Spinal cord (tissue), 10 donors: ENCODE data around the gene FASTKD3. TPM values are rescaled to one million over a fixed set of nuclear protein-coding genes. Genes with fewer than 3 reads are reported as not detected.

Experiments
- DNase-seq, 6 donors: peaks; one replicate each; pipeline versions ENCODE4 v3.0.0 to v3.0.0-alpha.2; 2013 to 2015; ENCODE audit warnings: low spot score in 6 of 6, low read depth in 4 of 6
- H3K27ac ChIP-seq: one replicate; pipeline ENCODE4 v1.5.1; 2013; ENCODE audit warnings: low read depth, low read length, control low read depth
- H3K27me3 ChIP-seq: one replicate; pipeline ENCODE4 v1.6.1; 2013; ENCODE audit warnings: low read length; ENCODE audit not compliant: control insufficient read depth, insufficient read depth
- H3K36me3 ChIP-seq: one replicate; pipeline ENCODE4 v1.6.1; 2013; ENCODE audit warnings: low read length; ENCODE audit not compliant: control insufficient read depth, insufficient read depth
- H3K4me1 ChIP-seq: one replicate; pipeline ENCODE4 v1.6.1; 2013; ENCODE audit warnings: low read length; ENCODE audit not compliant: control insufficient read depth, insufficient read depth
- H3K4me3 ChIP-seq: one replicate; pipeline ENCODE4 v1.5.1; 2013; ENCODE audit warnings: low read depth, low read length, control low read depth
- H3K9me3 ChIP-seq: one replicate; pipeline ENCODE4 v1.6.1; 2013; ENCODE audit warnings: low read length; ENCODE audit not compliant: control insufficient read depth, insufficient read depth
- WGBS: methylation state at CpG from one replicate; pipeline ENCODE4 v1.1.5; 2013; ENCODE audit warnings: missing lambda C conversion rate; ENCODE audit not compliant: insufficient coverage; 5-methylcytosine and 5-hydroxymethylcytosine counted together
- polyA plus RNA-seq, 2 donors: library from polyadenylated mRNA; unstranded; fragments of 120-200 nt; gene quantifications; one replicate each; pipeline ENCODE4 v1.2.1, GENCODE V29; 2013; ENCODE audit not compliant: insufficient read length in 2 of 2
- total RNA-seq, 2 donors: library from RNA; depleted of rRNA in 1 of 2; stranded (reverse); fragments of 120-200 nt in 1 of 2; fragments of >200 nt in 1 of 2; gene quantifications; one replicate each; pipeline versions ENCODE4 v1.2.3 to v1.2.4, GENCODE V29; 2013 to 2014
- donor health status: healthy.

FASTKD3 gene
- total and polyA plus RNA-seq, 4 donors: 11.8 to 25.7 (median 17.7) TPM

DNA sequence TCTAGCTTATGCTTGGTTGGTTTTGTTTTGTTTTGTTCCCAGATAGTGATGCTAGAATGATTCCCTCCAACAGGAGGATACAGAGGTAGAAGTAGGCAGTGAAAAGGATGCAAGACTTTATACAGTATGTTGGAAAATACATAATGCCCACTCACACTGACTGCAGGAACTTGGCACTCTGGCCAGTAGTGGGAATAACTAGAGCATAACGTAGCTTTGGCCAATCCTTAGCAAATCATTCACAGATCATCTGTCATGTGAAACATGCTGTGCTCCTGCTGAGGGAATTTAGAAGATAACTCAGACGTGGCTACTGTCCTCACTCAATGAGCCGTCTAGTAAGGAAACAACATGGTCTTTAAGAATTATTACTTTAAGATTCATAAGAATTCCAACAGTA, 31.4 kb downstream of the FASTKD3 start:
- Histone ChIP-seq H3K4me3 (no peak overlapping the region), H3K36me3 (no peaks in the 10 kb centered on the region), H3K27me3 (no peaks in the 10 kb centered on the region), H3K4me1 (no peaks in the 10 kb centered on the region), H3K9me3 (no peaks in the 10 kb centered on the region), H3K27ac (no peak overlapping the region)
- WGBS: no CpG with 5 or more reads among the region's 3 CpGs
- DNase-seq: no peak

DNA sequence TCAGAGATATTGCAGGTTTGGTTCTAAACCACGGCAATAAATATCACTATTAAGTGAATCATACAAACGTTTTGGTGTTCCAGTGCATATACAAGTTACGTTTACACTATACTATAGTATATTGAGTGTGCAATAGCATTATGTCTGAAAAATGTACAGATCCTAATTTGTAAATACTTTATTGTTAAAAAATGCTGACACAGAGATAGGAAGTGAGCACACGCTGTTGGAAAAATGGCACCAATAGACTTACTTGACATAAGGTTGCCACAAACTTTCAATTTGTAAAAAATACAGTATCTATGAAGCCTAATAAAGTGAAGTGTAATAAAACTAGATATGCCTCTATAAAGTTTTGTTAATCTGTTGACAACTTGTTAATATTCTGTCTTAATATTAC, 33.8 kb downstream of the FASTKD3 start:
- Histone ChIP-seq H3K4me3 (no peak overlapping the region), H3K27me3 (no peaks in the 10 kb centered on the region), H3K36me3 (peaks cover 3% of the 10 kb centered on the region), H3K27ac (no peak overlapping the region), H3K4me1 (peaks cover 3% of the 10 kb centered on the region), H3K9me3 (no peaks in the 10 kb centered on the region)
- DNase-seq: no peak
- WGBS: no CpG with 5 or more reads among the region's 4 CpGs

DNA sequence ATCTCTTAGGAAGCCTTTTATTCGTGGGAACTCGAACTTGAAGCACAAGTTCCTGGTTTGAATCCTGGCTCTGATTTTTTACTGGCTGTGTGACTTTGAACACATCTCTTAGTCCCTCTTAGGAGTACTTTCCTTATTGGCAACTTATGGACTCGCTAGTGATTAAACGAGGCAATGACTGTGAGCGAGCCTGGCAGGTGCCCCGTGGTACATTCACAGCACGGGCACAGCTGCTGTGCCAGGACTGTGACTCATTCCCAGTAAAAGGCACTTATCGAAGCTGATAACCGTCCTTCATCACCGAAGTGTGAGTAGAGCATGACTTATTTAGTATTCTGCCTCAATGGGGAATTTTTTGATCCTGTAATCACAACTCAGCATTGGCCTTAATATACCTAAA, 40.6 kb downstream of the FASTKD3 start:
- DNase-seq: peak in 1 of 6 donors; percentile 77
- WGBS: 34% methylated on average over 4 of the region's 10 CpGs
- Histone ChIP-seq H3K36me3 (peaks cover 20% of the 10 kb centered on the region), H3K4me1 (peaks cover 13% of the 10 kb centered on the region), H3K27me3 (no peaks in the 10 kb centered on the region), H3K9me3 (no peaks in the 10 kb centered on the region), H3K4me3 (no peak overlapping the region), H3K27ac (no peak overlapping the region)

DNA sequence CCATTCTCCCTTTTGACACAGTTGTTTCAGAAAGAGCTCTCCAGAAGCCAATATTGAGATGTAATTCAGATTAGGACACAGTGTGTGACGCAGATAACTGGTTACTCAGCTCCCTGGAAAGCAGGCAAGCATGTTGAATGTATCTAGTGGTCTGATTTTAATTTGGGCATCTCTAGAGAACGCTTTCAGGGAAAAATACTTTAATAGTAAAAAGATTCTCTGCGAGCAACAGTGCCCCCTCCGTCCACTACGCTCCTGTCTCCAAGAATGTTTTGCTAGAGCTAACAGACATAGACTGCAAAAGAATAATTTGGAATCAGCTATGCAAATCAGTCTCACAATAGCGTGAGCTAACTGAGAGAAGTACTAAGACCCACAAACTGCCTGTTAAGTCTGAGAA, 41.2 kb downstream of the FASTKD3 start:
- 29% methylated on average over 1 of the region's 6 CpGs for WGBS
- H3K27ac ChIP-seq: no peak overlapping the region
- H3K27me3 ChIP-seq: no peaks in the 10 kb centered on the region
- H3K4me3 ChIP-seq: no peak overlapping the region
- H3K4me1 ChIP-seq: peaks cover 13% of the 10 kb centered on the region
- H3K36me3 ChIP-seq: peaks cover 20% of the 10 kb centered on the region
- no peaks in the 10 kb centered on the region for H3K9me3 ChIP-seq
- peak in 2 of 6 donors; percentile 57 to 69 for DNase-seq

DNA sequence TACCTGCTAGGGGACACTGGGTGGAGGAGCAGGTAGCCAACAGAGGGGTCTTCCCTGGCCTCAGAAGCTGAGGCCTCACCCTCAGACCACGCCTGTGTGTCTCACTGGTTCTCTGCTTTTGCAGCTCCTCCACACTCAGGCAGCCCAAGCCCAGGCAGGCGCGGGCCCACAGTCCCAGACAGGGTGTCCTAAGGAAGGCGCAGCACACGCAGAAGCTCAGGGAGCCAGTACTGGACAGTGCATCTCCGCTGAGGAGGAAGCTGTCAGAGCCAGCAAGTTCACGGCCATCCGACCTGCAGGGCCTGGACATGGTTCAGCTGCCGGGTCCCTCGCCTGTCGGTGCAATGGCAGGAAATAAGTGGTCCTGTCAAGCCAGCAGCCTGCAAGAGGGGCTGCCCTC, 43.2 kb downstream of the FASTKD3 start:
- Histone ChIP-seq H3K4me1 (peaks cover 10% of the 10 kb centered on the region), H3K9me3 (no peaks in the 10 kb centered on the region), H3K27me3 (no peaks in the 10 kb centered on the region), H3K36me3 (peaks cover 16% of the 10 kb centered on the region), H3K27ac (no peak overlapping the region), H3K4me3 (no peak overlapping the region)
- DNase-seq: no peak
- WGBS: 91% methylated on average over 11 of the region's 11 CpGs

DNA sequence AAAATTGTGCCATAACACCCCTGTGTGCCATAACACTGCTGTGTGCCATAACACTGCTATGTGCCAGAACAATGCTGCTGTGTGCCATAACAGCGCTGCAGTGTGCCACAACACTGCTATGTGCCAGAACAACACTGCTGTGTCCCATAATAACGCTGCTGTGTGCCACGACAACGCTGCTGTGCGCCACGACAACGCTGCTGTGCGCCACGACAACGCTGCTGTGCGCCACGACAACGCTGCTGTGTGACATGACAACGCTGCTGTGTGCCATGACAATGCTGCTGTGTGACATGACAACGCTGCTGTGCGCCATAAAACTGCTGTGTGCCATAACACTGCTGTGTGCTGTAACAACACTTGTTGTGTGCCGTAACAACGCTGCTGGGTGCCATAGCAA, 43.8 kb downstream of the FASTKD3 start:
- DNase-seq: no peak
- no peaks in the 10 kb centered on the region for H3K27me3 ChIP-seq
- 95% methylated on average over 18 of the region's 18 CpGs for whole genome bisulfite sequencing
- H3K27ac ChIP-seq: no peak overlapping the region
- H3K4me1 ChIP-seq: peaks cover 10% of the 10 kb centered on the region
- H3K4me3 ChIP-seq: no peak overlapping the region
- H3K9me3 ChIP-seq: no peaks in the 10 kb centered on the region
- peaks cover 16% of the 10 kb centered on the region for H3K36me3 ChIP-seq

DNA sequence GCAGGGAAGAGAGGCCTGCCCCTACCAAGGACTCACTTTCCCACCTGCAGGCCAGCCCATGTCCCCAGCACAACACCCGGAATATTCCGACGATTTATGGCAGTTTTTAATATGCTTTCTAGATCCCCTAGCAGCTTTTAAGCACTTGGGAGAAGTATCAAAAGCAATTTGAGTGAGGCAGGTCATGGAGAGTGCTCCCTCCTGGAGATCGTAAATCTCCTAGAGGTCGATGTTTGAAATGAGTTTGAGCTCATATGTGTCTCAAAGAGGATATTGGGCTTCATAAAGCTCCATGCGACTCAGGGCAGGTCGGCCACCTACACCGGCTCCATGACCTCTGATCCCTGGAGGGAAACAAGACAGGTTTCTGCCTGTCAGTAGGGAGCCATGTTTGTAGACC, 45.2 kb downstream of the FASTKD3 start:
- H3K36me3 ChIP-seq: peaks cover 21% of the 10 kb centered on the region
- H3K9me3 ChIP-seq: no peaks in the 10 kb centered on the region
- WGBS: 76% methylated on average over 5 of the region's 8 CpGs
- H3K4me1 ChIP-seq: peaks cover 8% of the 10 kb centered on the region
- H3K4me3 ChIP-seq: no peak overlapping the region
- H3K27ac ChIP-seq: no peak overlapping the region
- peak in 1 of 6 donors; percentile 31 for DNase-seq
- no peaks in the 10 kb centered on the region for H3K27me3 ChIP-seq

DNA sequence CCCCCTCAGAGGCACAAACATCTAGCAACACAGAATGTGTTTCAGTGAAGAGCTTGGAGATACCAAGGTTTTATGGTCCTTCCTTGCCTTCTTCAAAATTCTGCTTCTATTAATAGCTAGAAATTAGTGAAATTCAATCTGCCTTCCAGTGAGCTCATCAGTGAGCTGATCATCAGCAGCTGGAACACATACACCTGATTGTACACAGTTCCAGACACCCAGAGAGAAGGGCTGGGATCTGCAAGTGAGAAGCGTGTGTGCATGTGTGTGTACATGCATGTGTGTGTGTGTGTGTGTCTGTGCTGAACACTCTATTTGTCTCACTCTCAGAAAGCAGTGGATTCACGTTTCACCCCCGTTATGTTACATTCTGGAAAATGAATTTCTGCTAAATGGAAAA, 46.4 kb downstream of the FASTKD3 start:
- no peak for DNase-seq
- H3K4me3 ChIP-seq: no peak overlapping the region
- peaks cover 21% of the 10 kb centered on the region for H3K36me3 ChIP-seq
- H3K4me1 ChIP-seq: peaks cover 4% of the 10 kb centered on the region
- no peaks in the 10 kb centered on the region for H3K27me3 ChIP-seq
- H3K27ac ChIP-seq: no peak overlapping the region
- no CpG with 5 or more reads among the region's 3 CpGs for WGBS
- H3K9me3 ChIP-seq: no peaks in the 10 kb centered on the region

DNA sequence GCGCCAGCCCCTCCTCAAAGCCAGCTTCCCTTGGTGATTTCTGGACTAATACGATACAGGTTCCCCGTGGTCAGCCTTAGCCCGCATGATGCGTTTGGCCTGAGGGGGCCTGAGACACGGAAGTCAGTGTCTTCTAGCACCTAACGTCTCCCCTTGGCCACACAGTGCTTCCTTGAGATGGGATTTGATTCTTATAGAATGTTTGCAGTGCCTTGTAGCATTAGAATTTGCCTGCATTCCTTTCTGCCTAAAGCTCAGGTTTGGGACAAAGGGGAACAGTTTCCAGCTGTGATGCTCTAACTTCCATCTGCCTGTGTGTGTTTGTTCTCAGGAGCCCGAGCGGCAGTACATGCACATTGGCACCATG, 52.3 kb downstream of the FASTKD3 start:
- DNase-seq: no peak
- WGBS: 31% methylated on average over 9 of the region's 9 CpGs

DNA sequence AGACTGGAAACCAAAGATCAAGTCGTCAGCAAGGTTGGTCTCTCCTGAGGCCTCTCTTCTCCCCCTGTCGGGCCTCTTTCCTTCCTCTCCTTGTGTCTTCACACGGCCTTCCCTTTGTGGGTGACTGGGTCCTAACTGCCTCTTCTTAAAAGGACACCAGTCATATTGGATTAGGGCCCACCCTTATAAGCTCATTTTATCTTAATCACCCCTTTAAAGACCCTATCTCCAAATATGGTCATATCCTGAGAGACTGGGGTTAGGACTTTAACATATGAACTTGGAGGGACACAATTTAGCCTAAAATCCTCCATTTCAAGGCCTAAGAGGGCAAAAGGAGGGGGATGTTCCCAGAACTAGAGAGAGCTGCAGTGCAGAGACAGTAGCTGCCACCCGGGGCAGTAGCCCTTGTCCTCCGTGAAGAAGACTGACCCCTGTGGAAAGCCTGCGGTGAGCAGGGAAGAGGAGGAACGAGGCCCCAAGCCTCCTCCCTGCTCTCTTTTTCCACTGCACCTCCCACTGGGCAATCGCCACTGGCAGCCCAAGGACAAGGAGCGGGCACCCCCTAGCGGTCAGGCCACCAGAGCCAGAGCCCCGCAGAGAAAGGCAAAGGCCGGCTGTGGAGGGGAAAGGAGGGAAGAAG, 52.8 kb downstream of the FASTKD3 start:
- Histone ChIP-seq H3K36me3 (peaks cover 5% of the 10 kb centered on the region), H3K27me3 (no peaks in the 10 kb centered on the region), H3K4me1 (peaks cover 14% of the 10 kb centered on the region), H3K9me3 (no peaks in the 10 kb centered on the region), H3K4me3 (no peak overlapping the region), H3K27ac (peak overlapping the region; percentile 65)
- WGBS: 24% methylated on average over 10 of the region's 12 CpGs
- peak in 3 of 6 donors; percentile 62 to 89 (median 86) for DNase-seq

More for the DNA sequence above, 52.3 kb downstream of the FASTKD3 start:
- Histone ChIP-seq H3K9me3 (no peaks in the 10 kb centered on the region), H3K27me3 (no peaks in the 10 kb centered on the region), H3K36me3 (peaks cover 5% of the 10 kb centered on the region), H3K27ac (no peak overlapping the region), H3K4me3 (no peak overlapping the region), H3K4me1 (peaks cover 14% of the 10 kb centered on the region)
